Activated T-cell treated with anti-CD3 and anti-CD28 coated beads for 48 hours (primary cell): ENCODE measurements around the gene C19orf85.
"Not testable (repeated sequence)": the region's sequence is repeated elsewhere in the genome, so short reads cannot be mapped to it uniquely, and the experiment has no call there.

Experiments used
- DNase-seq: peaks from one replicate; pipeline ENCODE4 v3.0.0-alpha.2; 2020; ENCODE audit warnings: low read depth

Gene C19orf85

DNA sequence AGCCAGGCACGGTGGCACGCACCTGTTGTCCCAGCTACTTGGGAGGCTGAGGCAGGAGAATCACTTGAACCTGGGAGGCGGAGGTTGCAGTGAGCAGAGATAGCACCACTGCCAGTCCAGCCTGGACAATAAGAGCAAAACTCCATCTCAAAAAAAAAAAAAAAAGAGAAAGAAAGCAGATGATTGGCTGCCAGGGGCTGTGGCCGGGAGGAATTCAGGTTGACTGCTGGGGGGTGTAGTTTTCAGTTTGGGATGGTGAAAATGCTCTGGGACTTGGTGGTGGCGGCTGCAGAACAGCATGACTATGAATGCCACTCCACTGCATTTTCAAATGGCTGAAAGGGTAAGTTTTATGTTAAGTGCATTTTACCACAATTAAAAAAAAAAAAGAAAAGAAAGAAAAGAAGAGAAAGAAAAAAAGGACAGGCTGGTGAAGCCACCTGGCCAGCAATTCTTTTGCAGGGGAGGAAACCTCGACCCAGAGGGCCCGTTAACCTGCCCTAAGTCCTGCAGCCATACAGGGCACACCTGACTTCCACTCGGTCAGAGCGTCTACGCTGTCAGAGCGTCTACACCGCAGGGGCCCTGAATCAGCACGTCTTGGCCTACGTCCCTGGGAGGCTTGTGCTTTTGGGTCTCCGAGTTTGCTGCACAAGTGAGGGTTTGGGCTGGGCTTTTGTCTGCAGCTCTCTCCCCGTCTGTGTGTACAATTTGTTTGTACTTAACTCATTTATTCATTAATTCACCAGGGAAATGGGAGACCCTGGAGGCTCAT lies 6.7 kb downstream of the C19orf85 start:
- no peak for DNase-seq

DNA sequence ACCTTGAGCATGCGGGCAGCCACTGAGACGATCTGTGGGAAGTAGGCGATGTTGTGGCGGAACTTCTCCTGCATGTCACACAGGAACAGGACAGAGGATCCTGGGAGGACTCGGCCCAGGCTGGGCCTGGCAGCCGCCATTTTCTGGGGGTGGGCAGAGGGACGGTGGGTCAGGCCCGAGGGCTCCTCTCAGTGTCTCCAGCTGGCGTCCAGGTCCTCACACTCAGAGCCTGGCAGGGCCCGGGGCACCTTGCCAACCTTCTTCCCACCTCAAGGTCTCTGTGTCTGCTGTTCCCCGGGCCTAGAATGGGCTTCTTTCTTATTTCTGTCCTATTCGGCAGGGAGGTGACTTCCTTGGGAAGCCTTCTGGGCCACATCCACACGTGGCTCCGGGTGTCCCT lies 8.2 kb downstream of the C19orf85 start:
- DNase-seq: no peak

DNA sequence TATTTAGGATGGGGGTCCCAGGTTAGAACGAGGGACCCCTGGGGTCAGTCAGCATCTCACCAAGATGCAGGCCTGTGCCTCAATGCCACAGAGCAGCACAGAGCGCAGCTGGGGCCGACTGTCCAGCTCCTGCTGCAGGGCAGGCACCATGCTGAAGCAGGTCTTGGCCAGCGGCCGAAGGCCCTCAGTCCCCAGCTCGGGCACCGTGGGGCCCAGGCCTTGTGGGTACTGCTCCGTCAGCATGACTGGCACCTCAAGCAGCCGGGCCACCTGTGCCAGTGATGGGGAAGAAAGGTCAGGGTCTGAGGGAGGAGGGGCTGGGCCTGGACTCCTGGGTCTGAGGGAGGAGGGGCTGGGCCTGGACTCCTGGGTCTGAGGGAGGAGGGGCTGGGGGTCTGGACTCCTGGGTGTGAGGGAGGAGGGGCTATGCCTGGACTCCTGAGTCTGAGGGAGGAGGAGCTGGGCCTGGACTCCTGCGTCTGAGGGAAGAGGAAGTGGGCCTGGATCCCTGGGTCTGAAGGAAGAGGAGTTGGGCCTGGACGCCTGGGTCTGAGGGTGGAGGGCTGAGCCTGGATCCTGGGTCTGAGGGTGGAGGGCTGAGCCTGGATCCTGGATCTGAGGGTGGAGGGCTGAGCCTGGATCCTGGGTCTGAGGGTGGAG lies 8.8 kb downstream of the C19orf85 start:
- DNase-seq: no peak

DNA sequence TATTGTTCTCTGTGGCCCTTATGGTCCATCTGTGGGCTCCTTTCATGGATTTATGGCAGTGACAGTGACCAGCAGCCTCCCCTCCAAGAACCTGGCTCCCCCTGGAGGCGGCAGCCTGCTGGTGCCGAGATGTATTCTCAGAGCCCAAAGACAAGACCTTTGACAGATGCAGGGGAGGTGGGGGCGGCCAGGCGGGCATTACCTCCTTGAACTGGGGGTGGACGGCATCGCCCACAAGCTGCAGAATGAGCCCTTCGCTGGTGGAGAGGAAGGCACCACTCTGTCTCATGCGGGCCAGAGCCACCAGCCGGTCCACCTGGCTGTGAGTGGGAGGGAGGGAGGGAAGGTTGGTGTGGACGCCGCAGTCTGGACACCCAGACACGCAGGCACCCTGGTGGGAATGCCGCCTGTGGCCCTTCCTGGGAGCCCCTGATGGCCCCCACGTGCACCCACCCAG lies 9.7 kb downstream of the C19orf85 start:
- DNase-seq: peak; percentile 42

DNA sequence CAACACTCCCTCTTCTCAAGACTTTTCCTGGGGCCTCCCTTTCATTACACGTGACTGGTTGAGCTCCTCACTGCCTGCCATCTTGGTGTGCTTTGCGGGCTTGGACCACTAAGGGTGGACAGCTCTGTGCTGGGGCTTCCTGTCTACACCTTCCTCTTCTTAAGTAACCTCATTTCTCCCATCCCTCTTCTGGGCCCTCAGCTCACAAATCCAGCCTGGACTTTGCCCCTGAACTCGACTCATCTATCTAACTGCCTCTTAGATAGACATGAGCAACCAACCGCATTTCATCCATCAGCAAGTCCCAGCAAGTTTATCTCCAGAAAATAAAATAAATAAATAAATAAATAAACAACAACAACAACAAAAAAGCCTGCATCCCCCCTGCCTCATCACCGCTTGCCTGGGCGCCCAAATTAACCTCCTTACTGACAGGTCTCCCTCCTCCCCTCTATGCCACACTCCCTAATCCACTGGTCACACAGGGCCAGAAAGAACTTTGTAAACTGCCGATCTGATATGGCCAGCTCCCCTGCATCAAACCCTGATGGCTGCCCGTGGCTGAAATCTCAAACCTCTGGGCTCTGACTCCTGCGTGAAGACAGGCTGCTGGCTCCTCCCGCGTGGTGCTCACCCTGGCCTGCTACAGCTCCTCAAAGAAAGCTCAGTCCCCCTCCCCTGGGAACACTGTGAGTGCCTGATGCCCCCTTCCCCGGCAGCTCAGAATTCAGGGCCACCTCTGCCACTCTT lies 10.9 kb downstream of the C19orf85 start:
- no peak for DNase-seq

DNA sequence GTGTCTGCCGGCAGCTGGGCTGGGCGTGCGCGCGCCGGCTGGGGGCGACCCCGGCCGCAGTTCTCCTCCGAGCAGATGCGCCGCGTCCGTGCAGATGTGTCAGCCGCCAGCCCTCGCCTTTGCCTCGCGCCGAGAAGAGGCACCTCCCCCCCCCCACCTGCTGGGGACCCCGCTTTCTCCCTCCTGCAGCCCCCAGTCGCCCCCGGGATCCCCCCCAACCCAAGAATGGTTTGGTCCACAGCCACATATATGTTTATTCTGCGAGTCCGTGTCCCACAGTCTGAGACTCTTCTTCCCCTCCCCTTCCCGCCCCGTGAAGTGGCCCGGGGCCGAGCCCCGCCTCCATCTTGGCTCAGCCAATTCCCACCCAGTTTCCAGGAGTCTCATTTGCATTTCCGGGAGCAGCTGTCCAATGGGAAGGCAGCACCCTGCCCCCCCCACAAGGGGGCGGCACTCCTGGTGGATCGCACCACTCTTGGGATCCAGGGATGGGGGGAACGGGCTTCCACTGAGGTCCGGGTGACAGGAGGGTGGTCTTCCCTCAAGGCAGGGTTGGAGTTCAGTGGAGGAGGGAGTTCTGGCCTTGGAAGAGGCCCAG lies 11.7 kb downstream of the C19orf85 start:
- peak; percentile 45 for DNase-seq

DNA sequence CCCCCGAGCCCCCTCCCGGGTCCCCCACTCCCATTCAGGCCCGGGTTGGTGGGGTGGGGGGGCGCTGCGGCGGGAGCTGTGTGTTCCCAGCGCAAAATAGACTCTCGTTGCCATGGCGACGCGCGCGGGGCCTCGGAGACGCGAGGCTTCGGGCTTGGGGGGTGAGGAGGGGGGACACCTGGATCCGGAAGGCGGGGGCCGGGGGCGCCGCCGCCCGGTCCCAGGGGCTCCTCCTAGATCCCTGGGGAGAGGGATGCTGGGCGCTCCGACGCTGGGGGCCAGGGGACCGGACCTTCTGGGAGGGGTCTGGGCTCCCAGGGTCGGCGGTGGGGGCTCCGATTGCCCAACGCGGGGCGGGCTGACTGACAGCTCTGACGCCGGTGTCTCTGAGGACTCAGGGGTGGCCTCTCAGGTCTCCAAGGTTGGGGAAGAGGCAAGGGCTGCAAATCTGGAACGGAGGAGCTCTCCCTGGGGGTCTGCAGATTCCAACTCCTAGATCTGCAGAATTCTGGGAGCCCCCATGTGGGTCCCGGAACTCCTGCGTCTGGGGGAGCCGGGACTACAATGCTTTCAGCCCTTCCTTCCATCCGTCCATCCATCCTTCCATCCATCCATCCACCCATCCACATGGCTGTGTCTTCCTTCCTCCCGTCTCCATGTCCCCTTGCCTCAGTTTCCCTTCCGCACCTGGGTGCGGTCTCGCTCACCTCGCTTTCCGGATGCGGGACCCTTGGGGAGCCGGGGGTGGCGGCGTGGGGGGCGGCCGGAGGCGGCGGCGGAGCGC lies 12.4 kb downstream of the C19orf85 start:
- no peak for DNase-seq

DNA sequence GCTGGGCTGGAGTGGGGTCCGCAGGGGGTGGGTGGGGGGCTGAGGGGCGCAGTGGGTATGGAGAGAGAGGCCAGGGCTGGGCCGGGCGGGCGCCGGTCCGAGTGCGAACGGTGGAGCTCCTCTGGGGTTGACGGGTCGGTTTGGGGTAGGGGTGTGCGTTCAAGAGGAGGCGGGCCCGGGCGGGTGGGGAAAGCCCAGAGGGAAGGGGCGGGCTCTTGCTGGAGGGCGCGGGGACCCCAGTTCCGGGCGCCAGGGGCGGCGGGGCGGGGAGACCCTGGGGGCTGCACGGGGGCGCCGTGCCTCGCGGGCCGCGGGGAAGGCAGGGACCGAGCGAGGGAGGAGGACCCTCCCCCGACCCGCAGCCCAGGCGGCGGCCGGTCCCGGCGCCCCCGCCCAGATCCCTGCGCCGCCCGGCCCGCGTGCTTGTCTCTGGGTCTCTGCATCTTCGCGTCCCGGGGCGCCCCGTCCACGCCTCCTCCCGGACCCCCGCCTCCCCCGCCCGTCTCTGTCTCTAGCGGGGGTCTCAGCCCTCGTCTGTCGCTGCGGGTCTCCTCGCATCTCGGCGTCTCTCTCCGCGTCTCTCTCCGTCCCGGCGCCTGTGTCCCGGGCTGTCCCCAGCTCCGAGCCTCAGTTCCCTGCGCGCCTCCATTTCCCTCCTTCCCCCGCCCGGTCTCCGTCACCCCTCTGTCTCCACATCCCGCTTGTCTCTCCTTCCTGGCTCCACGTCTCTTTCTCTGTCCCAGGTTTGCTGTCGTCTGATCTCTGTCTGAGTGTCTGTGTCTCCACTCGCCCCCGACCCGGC lies 13.2 kb downstream of the C19orf85 start:
- DNase-seq: no peak

DNA sequence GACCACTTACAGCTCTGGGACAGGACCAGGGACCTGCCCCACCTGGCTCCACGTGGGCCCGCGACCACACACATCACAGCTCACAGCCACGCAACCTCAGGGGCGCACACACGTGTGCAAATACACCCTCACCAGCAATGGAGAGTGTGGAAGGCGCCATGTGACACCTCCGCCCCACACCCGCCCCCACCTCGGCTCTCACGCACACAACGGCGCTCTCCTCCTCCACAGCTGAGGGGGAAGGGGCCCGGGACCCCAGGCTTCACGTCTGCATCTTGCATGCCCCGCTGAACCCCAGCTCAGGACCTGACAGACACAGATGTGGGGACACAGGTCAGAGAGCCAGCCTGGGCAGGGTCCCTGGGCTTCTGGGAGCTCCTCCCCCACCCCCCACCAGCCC lies 15.1 kb downstream of the C19orf85 start:
- DNase-seq: no peak

DNA sequence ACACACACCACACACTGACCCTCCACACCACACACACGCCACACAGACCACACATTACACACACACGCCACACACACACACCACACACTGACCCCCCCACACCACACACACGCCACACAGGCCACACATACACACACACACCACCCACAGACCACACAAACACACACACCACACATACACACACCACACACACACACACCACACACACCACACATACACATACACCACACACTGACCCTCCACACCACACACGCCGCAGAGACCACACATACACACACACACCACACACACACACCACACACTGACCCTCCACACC lies 16.4 kb downstream of the C19orf85 start:
- DNase-seq: not testable (repeated sequence)

DNA sequence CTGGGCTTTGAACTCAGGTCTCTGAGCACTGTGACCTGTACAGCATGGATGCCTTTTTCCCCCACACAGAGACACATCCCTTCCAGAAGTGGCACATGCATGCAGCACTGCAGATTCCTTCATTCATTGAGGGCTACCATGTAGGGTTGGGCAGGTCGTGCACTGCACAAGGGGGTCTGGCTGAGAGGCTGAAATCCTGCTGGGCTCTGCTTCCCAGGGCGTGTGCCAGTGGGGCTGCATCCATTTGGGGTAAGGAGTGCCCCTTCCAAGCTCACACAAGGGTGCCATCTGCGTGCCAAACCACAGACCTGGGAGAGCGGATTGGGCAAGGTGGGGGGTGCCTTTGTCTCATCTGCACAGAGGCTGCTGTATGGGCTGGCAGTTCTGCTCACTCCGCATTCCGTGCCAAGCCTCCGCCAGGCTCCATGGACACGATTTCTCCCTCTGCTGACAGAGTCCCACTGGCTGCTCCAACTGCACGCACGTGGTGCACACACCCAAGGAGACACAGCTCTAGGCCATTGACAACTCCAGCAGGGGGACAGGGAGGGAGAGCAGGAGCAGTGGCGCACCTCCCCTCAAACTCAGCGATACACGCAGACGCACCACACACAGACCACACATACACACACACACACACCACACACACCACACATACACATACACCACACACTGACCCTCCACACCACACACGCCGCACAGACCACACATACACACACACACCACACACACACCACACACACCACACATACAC lies 17.0 kb downstream of the C19orf85 start:
- no peak for DNase-seq

DNA sequence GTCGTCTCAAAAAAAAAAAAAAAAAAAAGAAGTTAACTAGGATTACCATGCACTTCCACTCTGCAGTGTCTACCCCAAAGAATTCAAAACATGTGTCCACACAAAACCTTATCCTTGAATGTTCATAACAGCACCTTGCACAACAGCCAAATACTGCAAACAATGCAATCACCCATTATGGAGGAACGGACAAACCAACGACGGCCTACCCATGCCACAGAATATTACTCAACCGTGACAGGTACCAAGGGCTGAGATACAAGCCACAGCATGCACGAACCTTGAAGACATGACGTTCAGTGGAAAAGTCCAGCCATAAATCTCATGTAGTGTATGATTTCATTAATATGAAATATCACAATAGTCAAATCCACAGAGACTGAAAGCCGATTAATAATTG lies 18.5 kb downstream of the C19orf85 start:
- no peak for DNase-seq

DNA sequence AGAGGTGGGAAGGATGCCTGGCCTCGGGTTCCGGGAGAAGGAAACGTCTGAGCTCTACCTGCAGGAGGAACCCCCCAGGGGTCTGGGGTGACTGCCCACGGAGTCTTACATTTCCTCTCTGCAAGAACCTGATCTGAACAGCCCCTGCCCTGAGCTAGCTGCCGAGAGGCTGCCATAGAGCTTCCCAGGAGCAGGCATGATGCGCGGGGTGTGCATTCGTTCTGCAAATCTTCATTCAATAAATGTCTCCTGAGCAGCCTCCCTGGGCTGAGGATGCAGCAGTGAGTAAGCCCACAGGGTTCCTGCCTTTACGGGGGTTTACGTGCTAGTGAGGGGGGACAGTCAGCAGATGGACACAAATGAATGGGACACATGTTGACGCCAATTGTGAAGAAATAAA lies 19.9 kb downstream of the C19orf85 start:
- no peak for DNase-seq

DNA sequence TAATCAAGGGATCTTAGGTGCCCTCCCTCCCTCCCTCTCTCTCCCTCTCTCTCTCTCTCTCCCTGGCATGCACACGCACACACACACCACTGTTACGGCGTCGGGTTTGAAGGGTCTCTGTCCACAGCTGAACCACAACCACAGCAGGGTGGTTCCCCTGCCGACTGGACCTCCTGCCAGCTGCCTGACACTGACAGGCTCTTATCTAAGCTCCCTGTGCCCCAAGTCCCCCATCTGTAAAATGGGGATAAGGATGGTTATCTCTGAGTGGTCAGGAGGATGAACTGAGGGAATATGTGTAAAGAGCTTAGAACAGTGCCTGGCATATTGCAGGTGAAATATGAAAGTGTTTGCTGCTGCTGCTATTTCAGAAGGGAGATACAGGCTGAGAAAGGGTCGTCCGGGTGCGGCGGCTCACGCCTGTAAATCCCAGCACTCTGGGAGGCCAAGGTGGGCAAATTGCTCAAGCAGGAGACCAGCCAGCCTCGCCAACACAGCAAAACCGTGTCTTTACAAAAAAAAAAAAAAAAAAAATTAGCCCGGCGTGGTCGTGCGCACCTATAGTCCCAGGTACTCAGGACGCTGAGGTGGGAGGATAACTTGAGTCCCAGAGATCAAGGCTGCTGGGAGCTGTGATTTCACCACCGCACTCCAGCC lies 20.6 kb downstream of the C19orf85 start:
- DNase-seq: no peak

DNA sequence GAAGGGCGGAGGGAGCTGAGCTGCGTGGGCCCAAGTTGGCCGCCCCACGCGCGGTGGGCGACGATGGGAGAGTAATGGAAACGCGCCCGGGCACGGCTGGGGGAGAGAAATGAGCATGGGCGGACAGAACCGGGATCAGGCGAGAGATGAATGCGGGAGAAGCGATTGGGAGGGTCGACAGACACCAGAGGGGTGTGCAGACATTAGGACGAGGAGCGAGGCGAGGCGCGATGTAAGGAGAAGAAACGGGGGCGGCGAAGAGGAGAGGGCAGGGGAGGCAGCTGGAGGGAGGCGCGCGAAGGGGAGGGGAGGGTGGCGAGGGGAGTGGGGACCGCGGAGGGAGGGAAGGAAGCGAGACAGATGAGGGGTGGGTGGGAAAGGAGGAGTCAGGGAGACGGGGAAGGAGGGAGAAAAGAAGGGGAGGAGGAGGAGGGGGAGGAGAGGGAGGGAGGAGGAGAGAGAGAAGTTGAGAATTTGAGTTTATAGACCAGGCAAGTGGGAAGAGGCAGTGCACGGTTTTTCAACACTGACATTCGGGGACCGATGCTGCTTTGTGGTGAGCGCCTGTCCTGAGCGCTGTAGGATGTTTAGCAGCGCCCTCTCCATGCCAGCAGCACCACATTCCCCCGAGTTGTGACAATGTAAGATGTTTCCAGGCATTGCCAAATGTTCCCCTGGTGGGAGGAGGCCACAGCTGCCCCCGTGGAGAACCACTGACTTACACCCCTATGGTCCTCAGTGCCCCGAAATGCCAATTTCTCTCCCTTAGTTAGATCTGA lies 21.3 kb downstream of the C19orf85 start, which contains the start of gene SHISA7:
Gene SHISA7, minus strand, starts transcription at position 256 of the 779 bp plus-strand sequence. CDS start 437 bp downstream, outside the sequence.
- no peak for DNase-seq

DNA sequence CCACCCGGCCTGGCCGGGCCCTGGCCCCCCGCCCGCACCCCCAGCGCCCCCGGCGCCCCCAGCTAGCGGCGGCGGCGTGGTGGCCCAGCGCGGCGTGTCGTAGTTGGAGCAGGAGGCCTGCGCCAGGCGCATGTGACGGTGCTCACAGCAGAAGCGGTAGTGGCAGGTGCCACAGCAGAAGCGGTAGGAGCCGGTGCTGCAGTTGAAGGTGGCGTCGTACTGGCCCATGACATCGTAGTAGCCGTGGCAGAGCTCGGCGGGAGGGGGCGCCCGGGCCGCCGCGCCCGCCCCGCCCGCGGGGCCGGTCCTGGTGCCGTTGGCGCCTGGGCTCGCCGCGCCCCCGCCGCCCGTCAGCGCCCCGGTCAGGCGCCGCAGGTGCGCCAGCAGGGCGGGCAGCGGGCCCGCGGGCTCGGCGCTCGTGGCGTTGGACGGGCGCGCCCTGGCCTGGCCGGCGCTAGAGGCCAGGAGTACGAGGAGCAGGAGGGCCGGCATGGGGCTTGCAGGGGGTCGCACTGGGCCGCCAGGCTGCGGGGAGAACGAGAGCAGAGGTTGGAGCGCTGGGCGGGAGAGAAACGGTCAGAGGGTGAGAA lies 22.1 kb downstream of the C19orf85 start:
- no peak for DNase-seq

DNA sequence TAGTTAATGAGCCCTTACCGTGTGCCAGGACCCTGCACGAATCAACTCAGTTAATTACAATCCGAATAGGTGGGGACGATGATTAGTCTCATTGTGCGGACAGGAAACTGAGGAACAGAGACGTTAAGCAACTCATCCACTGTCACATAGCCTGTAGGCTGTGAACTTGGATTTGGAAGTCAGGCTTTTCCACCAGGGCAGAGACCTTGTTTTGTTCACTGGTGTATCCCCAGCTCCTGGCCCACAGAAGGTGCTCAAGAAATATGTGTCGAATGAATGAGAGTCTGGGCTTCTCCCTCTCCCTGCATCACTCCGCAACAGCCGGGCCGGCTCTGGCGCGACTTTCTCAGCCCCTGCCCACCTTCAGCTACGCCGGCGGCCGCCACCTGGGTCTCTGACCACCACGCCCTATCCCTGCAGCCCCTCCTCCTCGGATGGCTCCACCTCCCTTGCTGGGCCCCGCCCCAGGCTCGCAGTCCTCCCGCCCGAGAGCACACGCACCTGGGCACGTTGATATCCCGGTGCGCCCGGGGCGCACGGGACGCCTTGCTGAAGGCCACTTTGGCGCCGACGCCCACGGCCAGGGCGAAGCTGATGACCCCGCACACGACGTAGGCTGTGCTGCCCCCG lies 22.7 kb downstream of the C19orf85 start:
- no peak for DNase-seq

DNA sequence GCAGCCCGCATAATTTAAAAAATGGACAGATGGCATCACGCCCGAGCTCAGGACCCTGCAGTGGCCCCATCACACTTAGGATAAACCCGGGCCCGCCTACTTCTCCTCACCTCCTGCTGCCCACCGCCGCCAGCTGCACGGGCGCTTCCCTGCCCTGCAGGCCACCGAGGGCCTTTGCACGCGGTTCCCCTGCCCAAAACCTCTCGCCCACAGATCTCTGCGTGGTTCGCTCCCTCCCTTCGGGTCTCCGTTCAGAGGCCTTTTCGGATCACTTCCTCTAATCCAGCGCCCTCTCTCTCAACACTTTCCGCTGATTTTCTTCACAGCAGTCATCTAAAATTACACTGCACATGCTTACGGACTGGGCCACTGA lies 23.2 kb downstream of the C19orf85 start:
- DNase-seq: no peak
